RWPE2 (cell line): ENCODE results near the gene EME1.
A peak's percentile ranks its signal among the peaks of the same experiment; 100 is the strongest.

Experiments used
- ATAC-seq: fragments of 200-7000 bp; cut with Tn5 transposase; 3 replicates; pipeline ENCODE4 v1.9.1; 2021; ENCODE audit warnings: low read depth
- DNase-seq: peaks from one replicate; pipeline ENCODE4 v3.0.0-alpha.2; 2020; ENCODE audit warnings: low spot score
- H3K27ac ChIP-seq: fragments of 450-650 bp; 2 replicates; pipeline ENCODE4 v1.5.1; 2017; ENCODE audit warnings: mild to moderate bottlenecking; ENCODE audit not compliant: poor library complexity, severe bottlenecking
- H3K27me3 ChIP-seq: fragments of 250-450 bp; sonication (Bioruptor Pico); 2 replicates; pipeline ENCODE4 v1.5.1; 2021; ENCODE audit warnings: mild to moderate bottlenecking, moderate library complexity; ENCODE audit not compliant: insufficient read depth, poor library complexity, severe bottlenecking
- H3K36me3 ChIP-seq: fragments of 250-450 bp; sonication (Bioruptor Pico); 2 replicates; pipeline ENCODE4 v1.5.1; 2020; ENCODE audit warnings: low read depth, mild to moderate bottlenecking, moderate library complexity
- H3K4me1 ChIP-seq: fragments of 250-450 bp; sonication (Bioruptor Pico); 2 replicates; pipeline ENCODE4 v1.5.1; 2021; ENCODE audit warnings: mild to moderate bottlenecking, moderate library complexity; ENCODE audit not compliant: insufficient read depth, poor library complexity, severe bottlenecking
- H3K4me3 ChIP-seq: fragments of 250-450 bp; sonication (Bioruptor Pico); 2 replicates; pipeline ENCODE4 v1.5.1; 2021; ENCODE audit warnings: mild to moderate bottlenecking, moderate library complexity; ENCODE audit not compliant: severe bottlenecking
- H3K9me3 ChIP-seq: fragments of 250-450 bp; sonication (Bioruptor Pico); 2 replicates; pipeline ENCODE4 v1.5.1; 2021; ENCODE audit warnings: mild to moderate bottlenecking, moderate library complexity; ENCODE audit not compliant: severe bottlenecking
- TF ChIP-seq, protein P1 (sequence below): fragments of 450-650 bp; IDR thresholded peaks from one replicate; pipeline ENCODE4 v1.5.1; 2017; ENCODE audit warnings: mild to moderate bottlenecking, moderate library complexity; ENCODE audit not compliant: poor library complexity, severe bottlenecking

The EME1 gene

DNA sequence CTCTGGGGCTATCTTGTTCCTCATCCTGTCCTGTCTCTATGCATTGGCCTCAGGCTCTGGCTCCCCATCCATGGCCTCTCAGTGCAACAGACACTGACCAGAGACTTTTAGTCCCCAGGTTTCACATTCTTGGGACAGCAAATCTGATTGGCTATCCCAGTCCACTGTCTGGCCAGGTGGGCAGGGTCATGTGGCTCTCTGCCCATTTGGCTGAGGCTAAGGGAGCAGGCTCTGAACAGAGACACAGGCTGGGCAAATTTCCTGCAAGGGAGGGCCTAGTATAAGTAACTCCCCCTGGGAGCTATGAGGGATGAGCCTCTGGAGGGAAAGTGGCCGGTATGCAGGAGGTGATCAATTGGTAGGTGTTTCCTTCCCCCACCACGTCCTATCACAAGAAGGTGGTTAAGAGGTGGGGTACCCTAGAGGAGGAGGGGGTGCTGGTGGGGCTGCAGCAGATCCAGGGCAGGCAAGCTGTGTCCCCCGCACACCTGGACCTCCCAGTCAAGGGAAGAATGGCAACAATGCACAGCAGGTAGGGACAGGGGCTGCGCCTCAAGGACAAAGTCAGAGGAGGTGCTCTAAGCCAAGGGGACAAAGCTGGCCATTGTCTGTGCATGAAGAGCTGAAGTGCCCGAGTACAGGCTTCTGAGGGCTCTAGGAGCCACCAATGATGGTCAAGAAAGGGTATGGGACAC is 13.9 kb upstream of the EME1 start:
- TF ChIP-seq, protein P1, sequence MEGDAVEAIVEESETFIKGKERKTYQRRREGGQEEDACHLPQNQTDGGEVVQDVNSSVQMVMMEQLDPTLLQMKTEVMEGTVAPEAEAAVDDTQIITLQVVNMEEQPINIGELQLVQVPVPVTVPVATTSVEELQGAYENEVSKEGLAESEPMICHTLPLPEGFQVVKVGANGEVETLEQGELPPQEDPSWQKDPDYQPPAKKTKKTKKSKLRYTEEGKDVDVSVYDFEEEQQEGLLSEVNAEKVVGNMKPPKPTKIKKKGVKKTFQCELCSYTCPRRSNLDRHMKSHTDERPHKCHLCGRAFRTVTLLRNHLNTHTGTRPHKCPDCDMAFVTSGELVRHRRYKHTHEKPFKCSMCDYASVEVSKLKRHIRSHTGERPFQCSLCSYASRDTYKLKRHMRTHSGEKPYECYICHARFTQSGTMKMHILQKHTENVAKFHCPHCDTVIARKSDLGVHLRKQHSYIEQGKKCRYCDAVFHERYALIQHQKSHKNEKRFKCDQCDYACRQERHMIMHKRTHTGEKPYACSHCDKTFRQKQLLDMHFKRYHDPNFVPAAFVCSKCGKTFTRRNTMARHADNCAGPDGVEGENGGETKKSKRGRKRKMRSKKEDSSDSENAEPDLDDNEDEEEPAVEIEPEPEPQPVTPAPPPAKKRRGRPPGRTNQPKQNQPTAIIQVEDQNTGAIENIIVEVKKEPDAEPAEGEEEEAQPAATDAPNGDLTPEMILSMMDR, result no peak
- DNase-seq, result no peak
- Histone ChIP-seq H3K36me3 (peaks cover 57% of the 10 kb centered on the region), H3K27ac (no peak overlapping the region), H3K4me1 (no peaks in the 10 kb centered on the region), H3K27me3 (no peaks in the 10 kb centered on the region), H3K9me3 (no peaks in the 10 kb centered on the region), H3K4me3 (no peak overlapping the region)
- ATAC-seq, result no peak

DNA sequence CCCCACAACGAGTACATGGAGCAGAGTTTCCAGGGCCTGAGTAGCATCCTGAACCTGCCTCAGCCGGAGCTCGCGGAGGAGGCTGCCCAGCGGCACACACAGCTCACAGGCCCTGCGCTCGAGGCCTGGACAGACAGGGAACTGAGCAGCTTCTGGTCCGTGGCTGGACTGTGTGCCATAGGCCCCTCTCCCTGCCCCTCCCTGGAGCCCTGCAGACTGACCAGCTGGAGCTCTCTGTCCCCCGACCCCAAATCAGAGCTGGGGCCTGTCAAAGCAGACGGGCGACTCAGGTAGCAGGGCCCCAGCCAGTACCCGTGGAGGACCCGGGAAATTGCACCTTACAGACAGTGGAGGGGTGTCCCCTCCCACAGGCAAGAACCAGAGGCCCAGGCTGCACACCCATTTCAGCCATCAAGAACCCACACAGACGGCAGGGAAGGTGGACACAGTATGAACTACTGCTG is 13.0 kb upstream of the EME1 start:
- H3K36me3 ChIP-seq, result peaks cover 48% of the 10 kb centered on the region
- DNase-seq (no peak), ATAC-seq (no peak)
- no peaks in the 10 kb centered on the region for H3K4me1 ChIP-seq
- H3K27me3 ChIP-seq, result no peaks in the 10 kb centered on the region
- TF ChIP-seq, protein P1, result no peak
- H3K27ac ChIP-seq, result no peak overlapping the region
- H3K4me3 ChIP-seq, result no peak overlapping the region
- H3K9me3 ChIP-seq, result no peaks in the 10 kb centered on the region

DNA sequence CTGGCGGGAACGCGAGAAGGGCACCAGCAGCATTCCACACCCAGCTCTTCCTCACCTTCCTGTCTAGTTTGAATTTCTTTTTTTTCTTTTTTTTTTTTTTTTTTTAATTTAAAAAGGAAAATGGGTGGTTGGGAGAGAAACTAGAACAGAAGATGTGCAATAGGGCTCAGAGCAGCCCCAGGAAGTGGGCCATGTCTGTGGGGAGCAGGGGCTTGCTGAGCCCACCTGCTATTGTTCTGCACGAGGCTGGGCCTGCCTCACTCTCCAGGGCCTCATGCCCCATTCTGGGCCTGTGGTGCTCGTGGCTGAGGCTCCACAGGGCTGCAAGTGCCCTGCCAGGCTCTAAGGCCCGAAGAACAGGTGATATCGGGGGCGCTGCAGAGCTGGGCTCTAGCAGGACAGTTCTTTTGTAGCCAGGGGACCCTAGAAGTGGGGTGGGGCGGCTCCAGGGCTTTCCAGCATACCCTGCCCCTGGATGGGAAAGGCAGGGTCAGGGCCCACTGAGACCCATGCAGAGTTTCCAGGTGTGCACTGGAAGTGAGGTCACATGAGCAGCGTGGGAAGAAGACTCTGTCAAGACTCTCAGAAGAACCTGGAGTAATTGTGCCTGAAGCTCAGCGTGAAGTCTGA is 12.4 kb upstream of the EME1 start:
- DNase-seq, result no peak
- H3K27ac ChIP-seq, result no peak overlapping the region
- no peaks in the 10 kb centered on the region for H3K4me1 ChIP-seq
- peaks cover 42% of the 10 kb centered on the region for H3K36me3 ChIP-seq
- ATAC-seq, result no peak
- H3K9me3 ChIP-seq, result no peaks in the 10 kb centered on the region
- TF ChIP-seq, protein P1, result no peak
- H3K4me3 ChIP-seq, result no peak overlapping the region
- no peaks in the 10 kb centered on the region for H3K27me3 ChIP-seq

DNA sequence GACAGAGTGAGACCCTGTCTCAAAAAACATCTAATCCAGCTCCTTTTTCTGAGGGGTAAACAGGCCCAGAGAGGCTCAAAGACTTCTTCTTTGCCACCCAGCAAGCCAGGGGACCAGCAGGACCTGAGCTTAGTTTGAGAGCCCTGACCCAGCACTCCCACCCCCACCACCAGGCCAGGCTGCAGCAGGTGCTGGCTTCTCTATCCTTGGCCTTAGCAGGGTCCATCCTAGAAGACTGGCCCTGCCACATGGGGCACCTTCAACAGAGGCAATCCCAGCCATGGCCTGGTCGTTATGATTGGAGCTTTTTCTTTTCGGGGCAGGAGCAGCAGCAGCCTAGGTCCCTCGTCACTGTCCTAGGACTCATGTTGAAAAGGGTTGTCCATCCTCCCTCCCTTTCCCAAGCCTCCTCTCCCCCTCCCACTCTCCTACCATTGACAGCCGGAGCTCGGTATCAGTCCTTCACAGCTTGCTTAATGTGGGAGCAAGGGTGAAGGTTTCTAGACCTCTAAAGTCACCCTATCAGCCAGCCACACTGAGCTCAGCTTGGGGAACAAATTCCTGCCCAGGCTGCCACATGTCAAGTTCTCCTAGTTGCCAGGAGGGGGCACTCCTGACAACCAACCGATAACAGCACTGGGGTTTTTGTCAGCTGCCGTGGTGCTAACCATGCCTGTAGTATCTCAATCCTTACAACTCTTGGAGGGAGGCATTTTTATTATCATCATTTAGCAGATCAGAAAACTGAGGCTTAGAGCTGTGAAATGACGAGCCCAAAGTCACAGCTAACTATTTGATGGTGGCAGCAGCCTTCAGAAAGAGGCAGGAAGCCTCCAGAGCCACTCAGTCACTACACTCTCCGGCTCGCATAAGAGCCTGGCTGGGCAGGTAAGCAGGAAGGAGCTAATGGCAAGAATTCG is 11.2 kb upstream of the EME1 start:
- no peak overlapping the region for H3K27ac ChIP-seq
- peak; percentile 27; the same call in 2 of the 3 replicates for ATAC-seq

More for the DNA sequence above, 11.2 kb upstream of the EME1 start:
- Histone ChIP-seq H3K27me3 (no peaks in the 10 kb centered on the region), H3K4me1 (no peaks in the 10 kb centered on the region), H3K36me3 (peaks cover 31% of the 10 kb centered on the region), H3K9me3 (no peaks in the 10 kb centered on the region), H3K4me3 (no peak overlapping the region)
- TF ChIP-seq, protein P1, result peak; percentile 71
- DNase-seq, result no peak
